Dermis microvascular lymphatic vessel endothelial cell (primary cell): ENCODE measurements around the gene CCDC184. TPM values are rescaled to one million over a fixed set of nuclear protein-coding genes. Genes with fewer than 3 reads are reported as not detected.

Experiments used
- DNase-seq, 2 donors: peaks; one replicate each; pipeline versions ENCODE4 v3.0.0 to v3.0.0-alpha.2; 2010; ENCODE audit warnings: low read depth in 2 of 2
- total RNA-seq: library from RNA; depleted of rRNA; stranded (reverse); fragments of >200 nt; gene quantifications from 2 replicates; pipeline ENCODE4 v1.2.1, GENCODE V29; 2014

CCDC184 gene
- total RNA-seq, 1 donor from 2014 or later, result under 0.01 TPM

DNA sequence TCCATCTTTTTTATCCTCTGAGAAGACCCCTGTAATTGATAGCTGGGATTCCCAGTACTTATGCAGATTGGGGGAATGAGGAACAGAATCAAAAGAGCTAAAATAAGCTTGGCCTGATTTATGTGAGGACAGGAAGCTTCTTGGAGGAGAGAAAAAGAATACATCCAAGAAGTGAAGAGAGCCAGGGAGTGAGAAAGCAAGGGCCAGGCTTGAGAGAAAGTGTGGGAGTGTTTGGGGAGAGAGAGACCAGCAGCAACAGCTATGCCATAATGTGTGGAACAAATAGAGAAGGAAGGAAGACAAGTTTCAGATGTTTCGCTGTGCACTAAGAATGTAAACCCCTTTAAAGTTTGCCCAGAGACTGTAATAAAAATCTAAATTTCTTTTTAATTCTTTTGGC, 4.0 kb upstream of the CCDC184 start:
- no peak for DNase-seq

DNA sequence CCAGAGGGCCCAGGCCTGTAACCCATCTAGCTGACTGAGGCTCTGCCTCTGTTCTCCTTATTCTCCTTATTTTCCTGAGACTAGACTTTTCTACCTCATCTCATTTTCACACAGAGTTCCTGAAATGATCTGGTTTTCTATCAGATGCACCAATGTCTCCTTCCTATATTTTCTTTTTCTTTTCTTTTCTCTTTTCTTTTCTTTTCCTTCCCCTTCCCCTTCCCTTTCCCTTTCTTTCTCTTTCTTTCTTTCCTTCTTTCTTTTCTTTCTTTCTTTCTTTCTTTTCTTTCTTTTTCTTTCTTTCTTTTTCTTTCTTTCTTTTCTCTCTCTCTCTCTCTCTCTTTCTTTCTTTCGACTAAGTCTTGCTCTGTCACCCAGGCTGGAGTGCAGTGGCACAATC, 3.0 kb upstream of the CCDC184 start:
- DNase-seq, result no peak

GRCh38 chr12:48180857-48181495, 2.5 kb upstream of the CCDC184 start:
- no peak for DNase-seq

DNA sequence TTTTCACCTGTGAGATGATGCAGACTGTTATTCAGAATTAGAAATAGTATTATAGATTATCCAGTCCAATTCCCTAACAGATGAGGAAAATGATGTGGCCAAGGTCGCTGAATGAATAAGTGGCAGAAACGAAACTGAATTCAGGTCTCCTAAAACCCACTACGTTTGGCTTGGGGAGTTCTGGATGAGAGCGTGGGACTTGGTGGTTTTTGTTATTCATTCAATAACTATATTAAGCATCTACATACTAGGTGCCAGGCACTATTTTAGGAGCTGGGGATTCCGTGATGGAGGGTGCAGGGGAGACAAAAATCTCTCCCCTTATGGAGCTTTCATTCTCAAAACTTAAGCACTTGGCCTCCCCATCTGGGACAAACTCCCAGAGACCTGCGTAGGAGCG, 813 bp upstream of the CCDC184 start:
- no peak for DNase-seq

DNA sequence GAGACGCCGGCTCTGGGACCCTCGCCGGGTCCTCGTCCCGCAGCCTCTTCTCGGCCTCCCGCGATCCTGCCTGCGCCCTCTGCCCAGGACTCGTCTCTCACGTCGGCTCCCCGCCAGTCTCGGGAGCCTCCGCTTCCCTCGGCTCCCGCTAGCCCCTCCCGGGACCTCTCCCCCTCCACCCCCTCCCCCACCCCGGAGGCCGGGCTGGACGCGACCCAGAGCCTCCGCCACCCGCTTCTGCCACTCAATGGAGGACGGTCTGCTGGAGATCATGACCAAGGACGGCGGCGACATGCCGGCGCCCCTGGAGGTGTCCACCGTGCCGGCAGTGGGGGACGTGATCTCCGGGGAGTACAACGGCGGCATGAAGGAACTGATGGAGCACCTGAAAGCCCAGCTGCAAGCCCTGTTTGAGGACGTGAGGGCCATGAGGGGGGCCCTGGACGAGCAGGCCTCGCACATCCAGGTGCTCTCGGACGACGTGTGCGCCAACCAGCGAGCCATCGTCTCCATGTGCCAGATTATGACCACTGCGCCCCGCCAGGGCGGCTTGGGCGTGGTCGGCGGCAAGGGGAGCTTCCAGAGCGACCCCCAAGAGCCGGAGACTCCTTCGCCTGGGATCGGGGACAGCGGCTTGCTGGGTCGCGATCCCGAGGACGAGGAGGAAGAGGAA, 568 bp downstream of the CCDC184 start:
- DNase-seq, result no peak

DNA sequence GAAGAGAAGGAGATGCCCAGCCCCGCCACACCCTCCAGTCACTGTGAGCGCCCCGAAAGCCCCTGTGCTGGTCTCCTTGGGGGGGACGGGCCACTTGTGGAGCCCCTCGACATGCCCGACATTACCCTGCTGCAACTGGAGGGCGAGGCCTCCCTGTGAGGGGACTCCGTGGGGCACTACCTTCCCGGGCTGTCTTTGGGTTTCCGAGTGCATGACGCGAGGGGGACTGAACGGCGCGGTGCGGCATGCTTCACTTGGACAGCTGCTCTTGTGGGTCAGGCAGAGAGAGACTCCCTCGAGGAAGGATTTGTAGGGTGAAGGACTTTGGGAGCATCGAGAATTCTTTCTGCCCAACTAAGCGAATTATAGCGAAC, 1.1 kb downstream of the CCDC184 start:
- no peak for DNase-seq

GRCh38 chr12:48185181-48185919, 1.9 kb downstream of the CCDC184 start:
- DNase-seq, result no peak

DNA sequence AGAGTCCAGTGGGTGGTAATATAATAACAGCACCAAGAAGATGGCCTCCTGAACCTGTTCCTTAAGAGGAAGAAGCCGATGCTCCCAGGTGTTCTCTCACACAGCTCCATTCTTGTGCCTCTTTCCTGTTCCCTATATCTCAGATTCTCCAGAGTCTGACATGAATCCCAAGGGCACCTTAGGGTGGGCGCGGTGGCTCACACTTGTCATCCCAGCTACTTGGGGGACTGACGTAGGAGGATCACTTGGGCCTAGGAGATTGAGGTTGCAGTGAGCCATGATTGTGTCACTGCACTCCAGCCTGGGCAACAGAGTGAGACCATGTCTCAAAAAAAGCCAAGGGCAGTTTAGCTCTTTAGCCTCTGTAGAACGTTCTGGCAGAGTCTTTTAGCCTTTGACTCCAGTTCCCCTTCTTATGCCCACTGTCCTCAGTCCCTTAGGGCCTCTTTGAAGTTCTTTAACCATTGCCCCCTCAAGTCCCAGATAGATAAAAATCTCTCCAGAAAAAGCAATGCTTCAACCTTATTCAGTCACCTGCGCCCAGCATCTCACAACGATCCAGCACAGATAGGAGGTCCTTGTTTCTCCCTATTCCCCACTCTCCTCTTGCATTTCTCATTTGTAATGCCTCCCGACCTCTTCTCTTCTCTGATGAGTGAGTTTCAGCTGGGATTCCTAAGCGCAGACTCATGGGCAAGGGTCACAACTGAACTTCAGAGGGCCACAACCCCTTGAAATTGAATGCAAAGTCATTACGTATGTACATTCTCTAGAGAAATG, 4.7 kb downstream of the CCDC184 start:
- no peak for DNase-seq

DNA sequence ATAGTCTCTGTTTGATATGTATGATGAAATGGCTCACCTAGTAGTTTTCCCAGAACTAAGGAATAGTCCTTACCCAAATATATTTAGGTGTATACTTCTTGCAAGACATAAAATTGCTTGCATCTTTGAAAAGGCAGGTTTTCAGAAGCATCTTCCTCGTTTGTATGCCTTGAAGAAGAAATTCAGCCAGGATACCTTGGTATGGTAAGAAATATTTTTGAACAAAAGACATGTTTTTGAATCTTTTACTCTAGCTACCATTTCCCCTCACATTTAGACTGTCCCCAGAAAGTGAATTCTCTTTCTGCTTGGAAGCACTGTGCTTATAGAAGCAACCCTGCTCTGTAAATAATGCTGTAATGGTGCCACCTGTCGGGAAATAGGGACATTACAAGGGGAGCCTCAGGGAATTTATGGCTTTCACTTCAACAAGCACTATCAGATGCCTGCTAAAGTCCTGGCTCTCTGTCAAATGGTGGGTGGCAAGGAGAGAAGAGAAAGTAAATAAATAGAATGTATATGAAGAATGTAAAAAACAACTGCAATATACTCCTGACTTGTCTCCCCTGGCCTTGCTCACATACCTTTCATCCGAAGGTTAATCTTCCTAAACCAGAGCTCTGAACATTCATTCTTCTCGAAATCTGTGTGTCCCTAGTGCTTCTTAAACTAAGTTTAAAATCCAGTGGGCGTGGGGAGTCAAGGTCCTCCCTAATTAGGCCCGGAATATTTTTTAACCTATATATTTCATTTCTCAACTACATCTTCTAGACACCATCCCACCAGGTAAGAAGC, 6.1 kb downstream of the CCDC184 start:
- peak; percentile 34 to 65 for DNase-seq

DNA sequence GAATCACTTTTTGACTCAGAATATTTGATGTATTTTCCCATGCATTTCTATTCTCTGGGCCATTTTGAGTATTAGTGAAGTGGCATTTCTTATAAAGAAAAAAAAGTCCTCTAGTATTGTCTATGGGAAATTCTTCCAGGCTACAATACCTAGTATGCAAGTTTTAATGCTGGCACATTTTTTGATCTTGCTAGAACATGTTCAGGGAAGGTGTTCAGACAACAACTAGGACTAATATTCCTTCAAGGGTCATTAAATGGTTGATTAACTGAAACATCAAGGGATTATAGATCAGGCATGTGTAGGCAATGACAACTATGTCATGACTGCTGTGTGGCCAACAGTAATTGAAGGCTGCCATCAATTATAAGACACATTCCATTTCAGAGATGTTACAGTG, 7.7 kb downstream of the CCDC184 start:
- no peak for DNase-seq

- DNase-seq, result no peak
These were observed 9.4 kb downstream of the CCDC184 start for GRCh38 chr12:48192861-48193260.

- no peak for DNase-seq
These were observed 10.2 kb downstream of the CCDC184 start for GRCh38 chr12:48193623-48194022.

GRCh38 chr12:48194799-48195201, 11.4 kb downstream of the CCDC184 start:
- DNase-seq, result no peak

DNA sequence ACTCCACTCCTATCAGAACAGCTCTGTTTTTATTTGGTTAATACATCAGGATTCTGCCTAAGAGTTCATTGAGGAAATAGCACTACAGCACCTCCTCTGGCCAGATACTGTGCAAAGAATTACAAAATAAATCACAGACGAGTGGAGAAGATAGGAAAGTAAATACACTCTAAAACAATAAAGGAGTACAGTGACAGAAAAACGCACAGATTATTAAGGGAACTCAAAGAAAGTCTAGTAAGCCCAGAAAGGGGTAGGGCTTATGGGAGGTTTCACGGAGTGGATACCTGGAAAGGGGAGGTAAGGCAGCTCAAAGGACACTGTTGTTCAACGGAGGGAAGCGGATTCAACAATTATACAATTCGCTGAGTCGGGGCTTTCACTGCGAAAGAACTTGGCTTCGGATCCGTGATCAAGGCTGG, 14.1 kb downstream of the CCDC184 start:
- peak in 1 of 2 donors; percentile 29 for DNase-seq

DNA sequence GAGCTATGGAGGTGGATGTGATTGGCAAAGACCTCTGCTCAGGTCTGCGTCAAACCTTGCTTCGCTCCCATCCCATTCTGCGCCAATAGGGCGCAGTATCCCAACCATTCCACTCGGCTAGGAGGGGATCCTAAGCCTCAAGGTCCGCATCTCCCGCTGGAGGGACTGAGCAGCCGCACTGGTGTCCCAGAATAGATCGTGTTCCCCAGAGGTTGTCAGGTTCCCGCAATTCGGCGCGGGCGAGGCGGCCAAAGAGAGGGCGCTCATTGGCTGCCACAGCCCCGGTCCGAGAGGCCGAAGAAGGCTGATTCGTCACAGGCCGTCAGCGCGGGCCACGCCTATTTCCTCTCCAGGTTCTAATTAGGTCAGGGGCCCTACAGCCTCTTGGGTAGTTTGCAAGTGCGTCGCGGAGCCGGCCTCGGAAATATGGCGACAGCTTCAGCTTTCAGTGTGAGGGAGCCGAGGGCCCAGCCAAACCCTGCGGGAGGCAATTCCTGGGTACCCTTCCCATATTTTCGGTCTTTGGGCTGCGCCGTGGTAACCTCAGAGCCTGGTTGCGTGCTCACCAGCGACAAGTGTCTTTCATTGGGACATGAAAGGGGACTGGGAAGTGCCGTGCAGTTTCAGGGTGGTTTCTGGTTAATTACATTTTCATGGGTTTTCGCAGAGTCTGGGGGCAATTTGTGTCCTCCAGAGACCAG, 14.7 kb downstream of the CCDC184 start:
- peak; percentile 57 to 91 for DNase-seq

- peak in 1 of 2 donors; percentile 20 for DNase-seq
These were observed 15.2 kb downstream of the CCDC184 start for GRCh38 chr12:48198672-48198971.

GRCh38 chr12:48198985-48199384, 15.5 kb downstream of the CCDC184 start:
- no peak for DNase-seq

DNA sequence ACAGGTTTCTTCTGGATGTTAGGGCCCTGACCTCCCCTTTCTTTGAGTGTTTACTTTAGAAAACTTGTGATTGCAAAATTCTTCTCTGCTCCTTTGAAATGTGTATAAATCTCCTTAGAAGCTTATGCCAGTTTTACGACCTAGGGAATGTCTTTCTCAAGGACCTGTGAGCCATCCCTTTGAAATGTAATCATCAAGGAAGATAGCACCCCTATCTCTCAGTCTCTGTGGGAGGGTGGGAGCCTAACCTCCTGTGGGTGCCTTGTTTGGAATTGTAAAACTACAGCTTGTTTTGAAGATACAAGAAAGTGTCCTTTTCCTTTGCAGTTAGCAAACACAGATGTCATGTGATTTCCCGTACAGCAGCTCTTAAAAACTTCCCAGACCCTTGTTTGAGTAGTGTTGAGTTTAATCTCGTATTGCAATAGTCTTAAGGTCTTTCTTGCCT, 16.4 kb downstream of the CCDC184 start:
- DNase-seq, result no peak

GRCh38 chr12:48201091-48201490, 17.6 kb downstream of the CCDC184 start:
- DNase-seq, result no peak

DNA sequence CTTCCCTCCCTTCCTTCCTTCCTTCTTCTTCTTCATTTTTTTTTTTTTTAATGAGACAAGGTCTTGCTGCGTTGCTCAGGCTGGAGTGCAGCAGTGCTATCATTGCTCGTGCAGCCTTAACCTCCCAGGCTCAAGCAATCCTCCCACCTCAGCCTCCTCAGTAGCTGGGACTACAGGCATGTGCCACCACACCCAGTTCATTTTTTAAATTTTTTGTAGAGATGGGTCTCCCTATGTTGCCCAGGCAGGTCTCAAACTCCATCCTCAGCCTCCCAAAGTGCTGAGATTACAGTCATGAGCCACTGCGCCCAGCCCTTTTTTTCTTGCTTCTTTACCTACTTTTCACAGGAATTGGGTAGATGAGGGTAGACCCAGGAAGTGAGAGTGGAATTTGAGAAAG, 18.1 kb downstream of the CCDC184 start:
- no peak for DNase-seq

DNA sequence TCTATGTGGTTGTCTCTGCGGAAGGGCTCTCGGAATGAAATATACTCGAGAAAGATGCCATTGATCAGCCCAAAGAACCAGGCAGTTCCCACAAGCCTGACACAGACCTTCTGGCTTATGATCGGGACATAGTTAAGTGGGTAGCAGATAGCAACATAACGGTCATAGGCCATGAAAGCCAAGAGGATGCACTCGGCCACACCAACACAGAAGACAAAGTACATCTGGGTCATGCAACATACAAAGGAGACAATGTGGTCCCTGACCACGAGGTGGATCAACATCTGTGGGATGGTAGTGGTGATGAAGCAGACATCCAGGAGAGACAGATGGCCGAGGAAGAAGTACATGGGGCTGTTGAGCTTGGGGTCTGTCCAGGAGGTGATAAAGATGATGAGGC, 19.3 kb downstream of the CCDC184 start:
- DNase-seq, result no peak
